K562 (cell line): ENCODE results near the gene CYSLTR1. TPM values are rescaled to one million over a fixed set of nuclear protein-coding genes. Genes with fewer than 3 reads are reported as not detected.

Experiments used
- ATAC-seq: fragments of 200-7000 bp; cut with Tn5 transposase; 3 replicates; pipeline ENCODE4 v1.9.1; 2020; ENCODE audit warnings: moderate library complexity
- BruUV-seq: library from RNA; stranded (reverse); fragments of 400-500 nt; replicated peaks from 2 replicates; lab custom pipeline; 2021; lab: Mats Ljungman, UMichigan
- CTCF ChIA-PET: fragments of 300-600 bp; formaldehyde crosslinking; extraction: SDS; loops from one replicate; lab custom pipeline; 2021; ENCODE audit warnings: low intra/inter-chr PET ratio; lab: Yijun Ruan, JAX
- POLR2A ChIA-PET: fragments of 300-600, 350-650 bp; sonication (Branson Sonifier 250); formaldehyde crosslinking; extraction: SDS; loops from one replicate; lab custom pipeline; 2021; ENCODE audit warnings: antibody characterized with exemption, inconsistent platforms; lab: Yijun Ruan, JAX
- DNase-seq, 4 experiments: peaks; one replicate each; pipeline versions ENCODE4 v3.0.0 to v3.0.0-alpha.2; 2011 to 2018; ENCODE audit warnings: low spot score in 3 of 4, mixed read lengths in 3 of 4; ENCODE audit errors: extremely low read depth in 1 of 4
- FAIRE-seq: peaks from 2 replicates; lab custom pipeline; 2011; peaks lifted over from hg19 to GRCh38; lab: Jason Lieb, UNC
- H2AFZ ChIP-seq: 2 replicates; pipeline ENCODE4 v1.6.0; 2011; ENCODE audit warnings: low read depth, low read length, control low read depth, inconsistent platforms
- H3K27ac ChIP-seq: fragments of 200-600 bp; 3 replicates; pipeline ENCODE4 v1.8.0; 2011; ENCODE audit warnings: low read depth, mild to moderate bottlenecking, control low read depth, inconsistent platforms, low read length, moderate library complexity, mixed read lengths; ENCODE audit errors: extremely low read depth
- H3K27me3 ChIP-seq, 2 experiments: fragments of 300-600 bp in 1 of 2; 2 replicates in 1 of 2; 3 replicates in 1 of 2; pipeline versions ENCODE4 v1.6.0 to v1.8.0; 2011; ENCODE audit warnings: inconsistent platforms in 2 of 2, low read length in 2 of 2, mild to moderate bottlenecking in 1 of 2, mixed read lengths in 1 of 2, moderate library complexity in 1 of 2; ENCODE audit not compliant: control insufficient read depth in 2 of 2, insufficient read depth in 2 of 2
- H3K36me3 ChIP-seq: fragments of 300-600 bp; 3 replicates; pipeline ENCODE4 v1.8.0; 2011; ENCODE audit warnings: mild to moderate bottlenecking, low read length, inconsistent platforms; ENCODE audit not compliant: control insufficient read depth, insufficient read depth
- H3K4me1 ChIP-seq, 2 experiments: fragments of 200-600 bp in 1 of 2; replicated peaks in 1 of 2; 2 replicates in 1 of 2; 3 replicates in 1 of 2; pipeline versions ENCODE4 v1.5.1 to v1.8.0; 2011; ENCODE audit warnings: inconsistent platforms in 2 of 2, low read length in 2 of 2, mild to moderate bottlenecking in 1 of 2, mixed read lengths in 1 of 2, moderate library complexity in 1 of 2; ENCODE audit not compliant: control insufficient read depth in 2 of 2, insufficient read depth in 2 of 2
- H3K4me2 ChIP-seq: 2 replicates; pipeline ENCODE4 v1.6.1; 2011; ENCODE audit warnings: low read length, control low read depth, inconsistent platforms, mixed read lengths; ENCODE audit not compliant: insufficient read depth
- H3K4me3 ChIP-seq: fragments of 200-600 bp; sonication (generic), shearing (Covaris generic); 2 replicates; pipeline ENCODE4 v1.5.1; 2016; ENCODE audit warnings: control low read depth, inconsistent platforms
- H3K79me2 ChIP-seq: fragments of 200-600 bp; 3 replicates; pipeline ENCODE4 v1.8.0; 2011; ENCODE audit warnings: low read length, inconsistent platforms; ENCODE audit not compliant: control insufficient read depth, insufficient read depth
- H3K9ac ChIP-seq, 2 experiments: 2 replicates each; pipeline versions ENCODE4 v1.6.0 to v1.6.1; 2011; ENCODE audit warnings: low read depth in 2 of 2, low read length in 2 of 2, control low read depth in 1 of 2, inconsistent platforms in 1 of 2, mild to moderate bottlenecking in 1 of 2, mixed read lengths in 1 of 2; ENCODE audit not compliant: insufficient read depth in 1 of 2
- H3K9me1 ChIP-seq: one replicate; pipeline ENCODE4 v1.6.0; 2011; ENCODE audit warnings: inconsistent platforms, mild to moderate bottlenecking, low read length, moderate library complexity; ENCODE audit not compliant: control insufficient read depth, insufficient read depth
- H3K9me3 ChIP-seq: replicated peaks from 2 replicates; pipeline ENCODE4 v1.5.1; 2011; ENCODE audit warnings: low read depth, low read length, inconsistent platforms; ENCODE audit not compliant: control insufficient read depth, insufficient read depth
- H4K20me1 ChIP-seq: replicated peaks from 2 replicates; pipeline ENCODE4 v1.6.1; 2011; ENCODE audit warnings: low read length, inconsistent platforms, mixed read lengths; ENCODE audit not compliant: control insufficient read depth, insufficient read depth
- ARNT ChIP-seq, 2 experiments: fragments of 450-650 bp; IDR thresholded peaks; 2 replicates each; pipeline ENCODE4 v1.6.1; 2016; ENCODE audit warnings: mild to moderate bottlenecking in 1 of 2
- ATF6 ChIP-seq: sonication (generic); formaldehyde crosslinking; IDR thresholded peaks from 2 replicates; pipeline ENCODE4 v1.4.0; 2020; ENCODE audit warnings: mild to moderate bottlenecking, missing genetic modification reagents
- DPF2 ChIP-seq: fragments of 450-650 bp; IDR thresholded peaks from 2 replicates; pipeline ENCODE4 v1.6.1; 2016
- MEF2A ChIP-seq: IDR thresholded peaks from 2 replicates; pipeline ENCODE4 v1.6.1; 2011; ENCODE audit warnings: low read depth, mild to moderate bottlenecking, low read length, moderate library complexity; ENCODE audit not compliant: control insufficient read depth
- NCOA1 ChIP-seq: fragments of 450-650 bp; IDR thresholded peaks from 2 replicates; pipeline ENCODE4 v1.6.1; 2016; ENCODE audit warnings: low read depth
- NFATC3 ChIP-seq: fragments of 450-650 bp; IDR thresholded peaks from 2 replicates; pipeline ENCODE4 v1.6.1; 2017; ENCODE audit warnings: mild to moderate bottlenecking
- PHTF2 ChIP-seq: fragments of 250-450 bp; sonication (Bioruptor Pico); IDR thresholded peaks from 2 replicates; pipeline ENCODE4 v1.5.0; 2021; ENCODE audit warnings: mild to moderate bottlenecking
- POLR2AphosphoS5 ChIP-seq: IDR thresholded peaks from 2 replicates; pipeline ENCODE4 v1.6.1; 2011; ENCODE audit warnings: mild to moderate bottlenecking, low read depth, low read length, moderate library complexity; ENCODE audit not compliant: control insufficient read depth, insufficient read depth
- POLR2G ChIP-seq: fragments of 200-400 bp; formaldehyde crosslinking; IDR thresholded peaks from 2 replicates; pipeline ENCODE4 v1.6.1; 2017; ENCODE audit warnings: low read depth, mild to moderate bottlenecking, antibody characterized with exemption, low read length, moderate library complexity
- PYGO2 ChIP-seq: fragments of 450-650 bp; IDR thresholded peaks from 2 replicates; pipeline ENCODE4 v1.6.1; 2016; ENCODE audit warnings: mild to moderate bottlenecking, missing genetic modification characterization, moderate library complexity, missing compliant biosample characterization
- TEAD2 ChIP-seq: fragments of 450-650 bp; IDR thresholded peaks from 2 replicates; pipeline ENCODE4 v1.6.1; 2016; ENCODE audit warnings: missing genetic modification characterization, control low read depth, missing compliant biosample characterization
- ZNF217 ChIP-seq: sonication (generic); formaldehyde crosslinking; IDR thresholded peaks from 2 replicates; pipeline ENCODE4 v1.8.0; 2022; ENCODE audit warnings: mild to moderate bottlenecking, missing genetic modification reagents
- ZNF699 ChIP-seq: fragments of 250-450 bp; sonication (Bioruptor Pico); IDR thresholded peaks from 2 replicates; pipeline ENCODE4 v1.8.0; 2021; ENCODE audit warnings: mild to moderate bottlenecking, moderate library complexity; ENCODE audit not compliant: insufficient replicate concordance
- ZNF77 ChIP-seq: fragments of 250-450 bp; sonication (Bioruptor Pico); IDR thresholded peaks from 2 replicates; pipeline ENCODE4 v1.5.0; 2020
- ZNF830 ChIP-seq: fragments of 250-450 bp; sonication (Bioruptor Pico); IDR thresholded peaks from 2 replicates; pipeline ENCODE4 v1.5.0; 2021; ENCODE audit warnings: mild to moderate bottlenecking
- WGBS: fragments of 100-300 bp; shearing (Covaris generic); methylation state at CpG from one replicate; pipeline ENCODE4 v1.1.6; 2016; ENCODE audit warnings: low coverage, mixed read lengths; ENCODE audit not compliant: insufficient coverage; ENCODE audit errors: missing lambda C conversion rate; 5-methylcytosine and 5-hydroxymethylcytosine counted together
- in situ Hi-C: fragments of 300-500 bp; cut with MboI; formaldehyde crosslinking; loops from 4 replicates; pipeline ENCODE4 v1.15.0; 2018; ENCODE audit warnings: inconsistent platforms, mixed read lengths
- intact Hi-C: fragments of 100-400 bp; cut with micrococcal nuclease; formaldehyde crosslinking; loops from 2 replicates; pipeline ENCODE4 v1.14.2; 2022
- polyA plus RNA-seq, 8 experiments: library from polyadenylated mRNA; depleted of rRNA in 4 of 8; stranded (reverse) in 5 of 8; unstranded in 3 of 8; fragments of >200 nt; fragmentation: Nextera tagmentation in 2 of 8; fragmentation: Illumina TruSeq in 1 of 8; extraction: Ambion mirVana in 2 of 8; extraction: Trizol in 1 of 8; gene quantifications; 2 replicates each; pipeline versions ENCODE4 v1.2.1 to v1.2.3, GENCODE V29; 2011 to 2014; ENCODE audit warnings: inconsistent platforms in 1 of 8, missing spikeins in 1 of 8
- total RNA-seq, 7 experiments: library from RNA; depleted of rRNA in 6 of 7; stranded (reverse); fragments of >200 nt in 6 of 7; fragmentation: Illumina TruSeq in 2 of 7; extraction: Trizol in 2 of 7; gene quantifications; 2 replicates each; pipeline versions ENCODE4 v1.2.1 to v1.2.3, GENCODE V29; 2011 to 2021; ENCODE audit warnings: low replicate concordance in 1 of 7

The CYSLTR1 gene
- total and polyA plus RNA-seq, 9 of the 15 experiments (the other 6 are each of a cell fraction or from before 2014, with no cell fraction given), result 0.04 to 0.07 TPM; not detected in 7

- TF ChIP-seq PYGO2 (tag) (no peak), TEAD2 (no peak), ZNF699 (CRISPR knock-in tag) (no peak), PHTF2 (no peak)
Measured at GRCh38 chrX:78329486-78329885, 2.1 kb upstream of the CYSLTR1 start (continued).

DNA sequence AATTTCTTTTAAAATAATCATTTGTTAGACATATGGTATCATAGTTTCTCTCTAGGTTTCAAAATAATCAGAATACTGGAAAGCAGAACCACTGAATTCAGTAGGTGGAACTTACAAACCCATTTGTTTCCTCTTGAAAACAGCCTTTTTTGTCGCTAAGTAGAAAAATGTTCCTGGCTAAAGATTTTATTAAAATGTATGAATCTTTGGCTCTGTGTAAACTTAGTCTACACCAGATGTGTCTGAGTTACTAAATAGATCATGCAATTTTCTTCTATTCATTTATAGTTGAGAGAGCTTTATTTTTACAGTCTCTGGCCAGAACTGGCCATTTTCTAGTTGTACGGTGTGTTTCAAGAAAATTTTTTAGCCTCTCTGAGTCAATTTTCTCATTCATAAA lies 1.0 kb downstream of the CYSLTR1 start:
- intact Hi-C loops, result no loop called here
- no peak overlapping the region for H3K9ac ChIP-seq
- 8% methylated on average over 2 of the region's 2 CpGs for WGBS

DNA sequence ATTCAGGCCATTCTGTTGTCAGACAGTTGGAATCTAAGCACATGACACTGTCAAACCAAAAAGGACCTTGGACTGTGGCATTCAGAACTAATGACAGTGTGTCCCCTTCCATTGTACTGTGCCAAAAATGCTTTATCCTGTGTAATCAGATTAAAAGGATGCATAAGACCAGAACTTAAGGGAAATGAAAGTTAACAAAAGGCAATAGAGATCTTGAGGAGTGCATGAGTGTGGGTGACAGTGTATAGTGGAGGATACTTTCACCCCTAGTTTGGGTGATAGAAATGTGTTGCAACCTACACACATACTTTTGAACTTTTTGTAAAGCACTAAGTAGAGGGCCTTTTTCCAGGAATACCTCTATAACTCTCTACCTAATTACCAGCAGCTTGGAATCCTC lies 4.5 kb downstream of the CYSLTR1 start:
- no peak overlapping the region for H3K4me3 ChIP-seq
- H3K9me1 ChIP-seq, result no peaks in the 10 kb centered on the region
- no peak overlapping the region for H3K9ac ChIP-seq
- ChIA-PET POLR2A (no interaction called here), CTCF (no interaction called here)
- no peaks in the 10 kb centered on the region for H4K20me1 ChIP-seq
- no peaks in the 10 kb centered on the region for H3K79me2 ChIP-seq
- no peaks in the 10 kb centered on the region for H3K27me3 ChIP-seq
- no peak overlapping the region for H3K4me2 ChIP-seq
- no peaks in the 10 kb centered on the region for H3K9me3 ChIP-seq
- FAIRE-seq (no peak), ATAC-seq (no peak), DNase-seq (no peak)
- no peak overlapping the region for H3K27ac ChIP-seq
- no peaks in the 10 kb centered on the region for H3K4me1 ChIP-seq
- H3K36me3 ChIP-seq, result no peaks in the 10 kb centered on the region
- BruUV-seq, result no TSS peak
- H2AFZ ChIP-seq, result no peak overlapping the region
- intact Hi-C loops, result no loop called here
- in situ Hi-C loops, result no loop called here
- TF ChIP-seq ARNT (IDR thresholded peaks at IDR 0.05) (no peak), POLR2AphosphoS5 (no peak), NCOA1 (no peak), ATF6 (CRISPR knock-in tag) (no peak), ZNF217 (CRISPR knock-in tag) (no peak), POLR2G (no peak), DPF2 (no peak), NFATC3 (no peak), MEF2A (no peak), ZNF830 (CRISPR knock-in tag) (no peak)

More for the DNA sequence above, 1.0 kb downstream of the CYSLTR1 start:
- no TSS peak for BruUV-seq
- no peaks in the 10 kb centered on the region for H3K9me3 ChIP-seq
- H3K79me2 ChIP-seq, result no peaks in the 10 kb centered on the region
- no peaks in the 10 kb centered on the region for H3K9me1 ChIP-seq
- in situ Hi-C loops, result no loop called here
- ChIA-PET POLR2A (no interaction called here), CTCF (no interaction called here)
- no peaks in the 10 kb centered on the region for H3K36me3 ChIP-seq
- H3K27ac ChIP-seq, result no peak overlapping the region
- no peaks in the 10 kb centered on the region for H4K20me1 ChIP-seq
- no peak for TF ChIP-seq ZNF77 (CRISPR knock-in tag)
- FAIRE-seq, result no peak
- H3K4me3 ChIP-seq, result no peak overlapping the region
- no peaks in the 10 kb centered on the region for H3K4me1 ChIP-seq
- no peaks in the 10 kb centered on the region for H3K27me3 ChIP-seq
- H2AFZ ChIP-seq, result no peak overlapping the region
- no peak for ATAC-seq
- H3K4me2 ChIP-seq, result no peak overlapping the region
- no peak for DNase-seq
